GM13976 (cell line): ENCODE measurements around the gene SCN1B.
"Not testable (repeated sequence)": the region's sequence is repeated elsewhere in the genome, so short reads cannot be mapped to it uniquely, and the experiment has no call there.

Experiments used
- DNase-seq: peaks from one replicate; pipeline ENCODE4 v3.0.0; 2012; ENCODE audit warnings: low spot score
- in situ Hi-C: fragments of 300-500 bp; cut with MboI; formaldehyde crosslinking; loops from one replicate; pipeline ENCODE4 v1.12.0; 2022; ENCODE audit warnings: low sequenced_read_pairs, mixed read lengths, inconsistent platforms; ENCODE audit not compliant: unreplicated experiment
- TF ChIP-seq, protein P1 (sequence below): IDR thresholded peaks from 2 replicates; pipeline ENCODE4 v1.5.1; 2012; ENCODE audit warnings: borderline replicate concordance, mild to moderate bottlenecking; ENCODE audit not compliant: insufficient read depth; ENCODE audit errors: extremely low read depth, missing control alignments, control extremely low read depth

Gene SCN1B

DNA sequence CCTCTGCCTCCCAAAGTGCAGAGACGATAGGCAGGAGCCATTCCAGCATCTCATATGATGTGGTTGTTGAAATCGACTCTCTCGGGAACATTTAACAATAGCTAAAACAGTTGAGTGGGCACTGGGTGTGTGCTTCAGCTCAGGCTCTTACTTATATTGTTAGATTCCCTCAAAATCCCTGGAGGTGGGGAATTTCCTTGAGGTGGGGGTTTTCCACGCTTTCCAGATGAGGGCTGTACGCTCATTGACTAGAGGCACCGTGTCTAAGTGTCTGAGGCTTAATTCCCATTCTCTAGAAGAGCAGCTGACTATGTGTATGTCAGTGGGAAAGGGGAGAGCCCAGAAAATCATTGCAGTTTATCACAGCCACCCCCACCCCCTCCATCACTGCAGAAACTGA, 41.0 kb upstream of the SCN1B start:
- in situ Hi-C loops: no loop called here
- TF ChIP-seq, protein P1, sequence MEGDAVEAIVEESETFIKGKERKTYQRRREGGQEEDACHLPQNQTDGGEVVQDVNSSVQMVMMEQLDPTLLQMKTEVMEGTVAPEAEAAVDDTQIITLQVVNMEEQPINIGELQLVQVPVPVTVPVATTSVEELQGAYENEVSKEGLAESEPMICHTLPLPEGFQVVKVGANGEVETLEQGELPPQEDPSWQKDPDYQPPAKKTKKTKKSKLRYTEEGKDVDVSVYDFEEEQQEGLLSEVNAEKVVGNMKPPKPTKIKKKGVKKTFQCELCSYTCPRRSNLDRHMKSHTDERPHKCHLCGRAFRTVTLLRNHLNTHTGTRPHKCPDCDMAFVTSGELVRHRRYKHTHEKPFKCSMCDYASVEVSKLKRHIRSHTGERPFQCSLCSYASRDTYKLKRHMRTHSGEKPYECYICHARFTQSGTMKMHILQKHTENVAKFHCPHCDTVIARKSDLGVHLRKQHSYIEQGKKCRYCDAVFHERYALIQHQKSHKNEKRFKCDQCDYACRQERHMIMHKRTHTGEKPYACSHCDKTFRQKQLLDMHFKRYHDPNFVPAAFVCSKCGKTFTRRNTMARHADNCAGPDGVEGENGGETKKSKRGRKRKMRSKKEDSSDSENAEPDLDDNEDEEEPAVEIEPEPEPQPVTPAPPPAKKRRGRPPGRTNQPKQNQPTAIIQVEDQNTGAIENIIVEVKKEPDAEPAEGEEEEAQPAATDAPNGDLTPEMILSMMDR: no peak
- no peak for DNase-seq

DNA sequence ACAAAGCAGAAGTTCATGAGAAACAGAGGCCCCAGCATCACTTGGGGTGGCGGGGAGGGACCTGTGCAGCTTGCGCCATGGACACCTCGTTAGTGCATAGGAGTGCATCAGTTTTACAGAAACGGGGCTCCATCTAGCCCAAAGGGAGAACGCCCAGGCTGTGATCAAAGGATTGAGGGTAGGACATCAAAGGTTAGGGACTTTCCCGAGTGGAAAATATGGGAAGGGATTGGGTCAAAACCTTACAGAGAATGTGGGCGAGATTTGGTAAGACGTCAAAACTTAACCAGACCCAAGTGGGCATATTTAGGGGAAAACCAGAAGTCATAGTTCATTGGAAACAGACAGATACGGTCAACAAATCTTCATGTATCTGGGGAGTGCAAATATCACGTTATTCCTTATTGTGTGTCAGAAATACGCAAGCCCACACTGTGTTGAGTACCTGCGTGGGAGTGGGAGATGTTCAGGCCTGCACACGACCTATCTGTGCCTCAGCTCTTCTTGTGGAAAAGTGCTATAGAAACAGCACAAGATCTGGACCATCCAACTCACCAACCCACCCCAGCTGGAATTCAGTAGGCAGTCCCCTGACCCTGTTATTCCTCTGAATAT, 39.6 kb upstream of the SCN1B start:
- in situ Hi-C loops: no loop called here
- TF ChIP-seq, protein P1: no peak
- DNase-seq: peak; percentile 55

DNA sequence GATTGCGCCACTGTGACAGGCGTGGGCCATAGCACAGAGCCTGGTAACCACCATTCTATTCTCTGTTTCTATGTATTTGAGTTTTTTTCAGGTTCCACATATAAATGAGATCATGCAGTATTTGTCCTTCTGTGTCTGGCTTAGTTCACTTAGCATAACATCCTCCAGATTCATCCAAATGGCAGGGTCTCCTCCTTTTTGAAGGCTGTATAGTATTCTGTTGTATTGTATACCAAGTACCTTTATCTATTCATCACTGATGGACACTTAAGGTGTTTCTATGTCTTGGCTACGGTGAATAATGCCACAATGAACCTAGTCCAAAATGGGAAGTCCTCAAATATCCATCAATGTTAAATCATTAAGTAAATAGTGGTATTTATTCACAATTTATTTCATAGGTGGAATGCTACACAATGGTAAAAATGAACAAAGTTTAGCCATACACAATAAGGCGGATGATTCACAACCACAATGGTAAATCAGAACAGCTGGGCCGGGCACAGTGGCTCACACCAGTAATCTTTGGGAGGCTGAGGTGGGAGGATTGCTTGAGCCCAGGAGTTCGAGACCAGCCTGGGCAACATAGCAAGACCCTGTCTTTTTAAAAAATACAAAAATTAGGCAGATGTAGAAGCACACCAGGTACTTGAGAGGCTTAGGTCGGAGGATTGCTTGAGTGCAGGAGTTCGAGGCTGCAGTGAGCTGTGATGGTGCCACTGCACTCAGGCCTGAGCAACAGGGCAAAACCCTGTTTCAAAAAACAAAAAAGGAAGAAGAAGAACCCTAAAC, 38.5 kb upstream of the SCN1B start:
- in situ Hi-C loops: no loop called here
- DNase-seq: no peak
- TF ChIP-seq, protein P1: no peak

DNA sequence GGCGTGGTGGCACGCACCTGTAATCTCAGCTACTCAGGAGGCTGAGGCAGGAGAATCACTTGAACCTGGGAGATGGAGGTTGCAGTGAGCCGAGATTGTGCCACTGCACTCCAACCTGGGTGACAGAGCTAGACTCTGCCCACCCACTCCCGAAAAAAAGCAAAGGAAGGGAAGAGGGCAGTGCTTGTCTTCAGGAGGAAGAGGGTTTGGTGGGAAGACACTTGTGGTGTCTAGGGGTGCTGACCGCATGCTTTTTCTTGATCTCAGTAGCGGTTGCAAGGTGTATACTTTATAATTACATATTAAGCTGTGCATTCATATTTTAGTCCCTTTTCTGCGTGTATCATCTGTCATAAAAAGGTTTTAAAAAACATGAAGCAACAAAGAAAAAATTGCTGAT, 37.7 kb upstream of the SCN1B start:
- in situ Hi-C loops, DNase-seq: not testable (repeated sequence)

DNA sequence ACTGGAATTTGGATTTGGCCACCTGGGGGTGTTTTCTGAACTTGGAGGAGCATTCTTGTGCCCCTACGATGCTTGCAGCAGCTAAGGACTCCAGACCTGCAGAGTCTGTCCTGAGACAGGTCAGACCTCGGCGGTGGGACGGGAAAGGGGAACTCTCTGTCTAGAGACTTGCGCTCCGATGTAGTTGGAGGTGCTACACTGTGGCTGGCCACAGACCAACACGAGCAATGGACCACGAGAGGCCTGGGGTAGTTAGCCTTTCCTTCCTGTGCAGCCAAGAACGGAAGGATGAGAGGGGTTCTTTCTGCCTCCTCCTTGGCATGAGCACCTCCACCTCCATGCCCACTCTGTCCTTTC, 36.0 kb upstream of the SCN1B start:
- TF ChIP-seq, protein P1: no peak
- in situ Hi-C loops: no loop called here
- DNase-seq: no peak

DNA sequence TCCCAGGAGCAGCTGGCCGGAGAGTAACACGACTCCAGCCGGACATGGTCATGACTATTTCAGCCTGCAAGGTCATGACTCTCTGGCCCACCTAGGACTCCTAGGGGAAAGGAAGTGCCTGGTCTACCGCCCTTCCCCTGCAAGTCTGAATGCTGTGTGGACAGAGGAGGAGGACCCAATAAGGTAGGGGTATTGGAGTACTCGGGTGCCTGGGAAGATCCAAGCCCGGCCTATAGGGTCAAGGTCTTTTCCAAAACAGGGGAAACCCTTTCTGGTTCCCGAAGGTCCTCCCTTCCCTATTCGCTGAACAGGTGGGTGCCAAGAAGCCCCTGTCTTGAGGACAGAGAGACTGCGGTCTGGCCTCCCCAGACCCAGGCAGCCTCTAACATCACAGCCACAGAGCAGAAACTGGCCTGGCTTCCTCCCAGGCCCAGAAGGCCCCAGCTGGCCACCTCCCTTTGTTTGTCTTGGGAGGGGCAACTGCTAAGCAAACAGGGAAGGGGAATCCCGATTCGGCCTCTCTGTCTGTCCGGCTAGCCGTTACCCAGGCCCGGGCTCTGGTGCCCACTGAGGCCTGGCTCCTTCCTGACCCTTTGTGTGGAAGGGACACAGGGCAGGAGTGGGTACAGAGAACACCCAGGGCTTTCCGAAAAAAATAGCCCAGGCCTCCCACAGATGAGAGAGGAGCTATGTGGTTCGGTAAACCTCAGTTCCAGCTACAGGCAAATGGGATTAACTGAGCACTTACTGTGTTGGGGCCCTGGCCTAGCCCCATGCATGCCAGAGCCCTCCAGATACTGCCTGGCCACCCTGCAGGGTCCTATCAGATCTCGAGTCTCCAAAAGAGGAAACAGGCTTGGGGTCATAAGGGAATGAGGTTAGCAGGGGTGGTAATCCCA, 35.4 kb upstream of the SCN1B start:
- DNase-seq: no peak
- TF ChIP-seq, protein P1: no peak
- in situ Hi-C loops: no loop called here
